Measurements from ENCODE around the gene GSTM5. TPM values are rescaled to one million over a fixed set of nuclear protein-coding genes. Genes with fewer than 3 reads are reported as not detected.

The GSTM5 gene
- total RNA-seq, 2 experiments from 2014 or later = 0.06 TPM; not detected in 1

Other genes starting within 250 kb of the GSTM5 start
- gene SYPL2, start 245.7 kb upstream of the GSTM5 start, total RNA-seq = not detected
- 10 to 100 TPM; 14.6 to 15.6 TPM for gene ATXN7L2, start 228.3 kb upstream of the GSTM5 start, total RNA-seq
- 1 to 10 TPM; 6.3 to 8.1 TPM for gene CYB561D1, start 218.2 kb upstream of the GSTM5 start, total RNA-seq
- gene AMIGO1, start 202.5 kb upstream of the GSTM5 start, total RNA-seq = 1 to 10 TPM; 2.1 to 2.5 TPM
- under 1 TPM in 1 of 2 experiments, not detected in 1; 0.16 TPM for gene GPR61, start 172.4 kb upstream of the GSTM5 start, total RNA-seq
- gene GNAI3, start 163.6 kb upstream of the GSTM5 start, total RNA-seq = 1 to 10 TPM; 8.4 TPM
- under 1 TPM; 0.64 to 0.91 TPM for gene GNAT2, start 92.6 kb upstream of the GSTM5 start, total RNA-seq
- gene AMPD2, start 92.4 kb upstream of the GSTM5 start, total RNA-seq = 10 to 100 TPM; 89.5 to 91.4 TPM
- gene GSTM4, start 56.2 kb upstream of the GSTM5 start, total RNA-seq = 1 to 10 TPM; 2.4 to 3.0 TPM
- 1 to 10 TPM; 7.4 to 8.5 TPM for gene GSTM2, start 44.2 kb upstream of the GSTM5 start, total RNA-seq
- gene GSTM1, start 24.4 kb upstream of the GSTM5 start, total RNA-seq = not detected
- 10 to 100 TPM; 21.4 to 25.4 TPM for gene GSTM3, start 28.8 kb downstream of the GSTM5 start, total RNA-seq
- not detected for gene EPS8L3, start 51.7 kb downstream of the GSTM5 start, total RNA-seq
- gene CSF1, start 198.6 kb downstream of the GSTM5 start, total RNA-seq = 10 to 100 TPM; 21.2 to 24.9 TPM